ENCODE results near the gene PRKAG2.

The PRKAG2 gene

GRCh38 chr7:151694828-151695580 is 181.9 kb downstream of the PRKAG2 start:
- DNase-seq (ENCODE audit: low spot score): no peak

- DNase-seq (ENCODE audit: low spot score): no peak
Measured at GRCh38 chr7:151694441-151694827, 182.5 kb downstream of the PRKAG2 start.

GRCh38 chr7:151693140-151693539 is 183.8 kb downstream of the PRKAG2 start:
- DNase-seq (ENCODE audit: low spot score): no peak

GRCh38 chr7:151692721-151693120 is 184.2 kb downstream of the PRKAG2 start:
- DNase-seq (ENCODE audit: low spot score): no peak

GRCh38 chr7:151691449-151691848 is 185.5 kb downstream of the PRKAG2 start:
- DNase-seq (ENCODE audit: low spot score): no peak

- DNase-seq (ENCODE audit: low spot score): no peak
Measured at GRCh38 chr7:151690606-151691005, 186.3 kb downstream of the PRKAG2 start.

GRCh38 chr7:151689196-151689971 is 187.5 kb downstream of the PRKAG2 start:
- DNase-seq (ENCODE audit: low spot score): no peak

GRCh38 chr7:151688236-151688780 is 188.6 kb downstream of the PRKAG2 start:
- no peak for DNase-seq (ENCODE audit: low spot score)

- DNase-seq (ENCODE audit: low spot score): no peak
Measured at GRCh38 chr7:151687523-151688235, 189.2 kb downstream of the PRKAG2 start.

GRCh38 chr7:151686826-151687225 is 190.1 kb downstream of the PRKAG2 start:
- no peak for DNase-seq (ENCODE audit: low spot score)

GRCh38 chr7:151686016-151686766 is 190.7 kb downstream of the PRKAG2 start:
- DNase-seq (ENCODE audit: low spot score): no peak

- no peak for DNase-seq (ENCODE audit: low spot score)
Measured at GRCh38 chr7:151684408-151685175, 192.3 kb downstream of the PRKAG2 start.

- DNase-seq (ENCODE audit: low spot score): no peak
Measured at GRCh38 chr7:151683615-151684407, 193.1 kb downstream of the PRKAG2 start.

- no peak for DNase-seq (ENCODE audit: low spot score)
Measured at GRCh38 chr7:151682831-151683614, 193.9 kb downstream of the PRKAG2 start.

- no peak for DNase-seq (ENCODE audit: low spot score)
Measured at GRCh38 chr7:151681726-151682125, 195.2 kb downstream of the PRKAG2 start.

GRCh38 chr7:151680810-151681209 is 196.1 kb downstream of the PRKAG2 start:
- DNase-seq (ENCODE audit: low spot score): no peak

GRCh38 chr7:151679881-151680612 is 196.9 kb downstream of the PRKAG2 start:
- DNase-seq (ENCODE audit: low spot score): no peak

GRCh38 chr7:151679071-151679708 is 197.7 kb downstream of the PRKAG2 start:
- DNase-seq (ENCODE audit: low spot score): no peak

Measured in activated CD4-positive, alpha-beta T cell treated with anti-CD3 and anti-CD28 coated beads, Interleukin-2, Interleukin-4, amounts not matched to agents 100 ng/mL and 50 ng/mL, durations not matched to agents 16 hours and 8 hours (primary cell).